SW480 (cell line): ENCODE measurements around the gene AKAP8L.

Experiments used
- DNase-seq: peaks from one replicate; pipeline ENCODE4 v3.0.0-alpha.2; 2016; ENCODE audit warnings: low spot score

The AKAP8L gene

DNA sequence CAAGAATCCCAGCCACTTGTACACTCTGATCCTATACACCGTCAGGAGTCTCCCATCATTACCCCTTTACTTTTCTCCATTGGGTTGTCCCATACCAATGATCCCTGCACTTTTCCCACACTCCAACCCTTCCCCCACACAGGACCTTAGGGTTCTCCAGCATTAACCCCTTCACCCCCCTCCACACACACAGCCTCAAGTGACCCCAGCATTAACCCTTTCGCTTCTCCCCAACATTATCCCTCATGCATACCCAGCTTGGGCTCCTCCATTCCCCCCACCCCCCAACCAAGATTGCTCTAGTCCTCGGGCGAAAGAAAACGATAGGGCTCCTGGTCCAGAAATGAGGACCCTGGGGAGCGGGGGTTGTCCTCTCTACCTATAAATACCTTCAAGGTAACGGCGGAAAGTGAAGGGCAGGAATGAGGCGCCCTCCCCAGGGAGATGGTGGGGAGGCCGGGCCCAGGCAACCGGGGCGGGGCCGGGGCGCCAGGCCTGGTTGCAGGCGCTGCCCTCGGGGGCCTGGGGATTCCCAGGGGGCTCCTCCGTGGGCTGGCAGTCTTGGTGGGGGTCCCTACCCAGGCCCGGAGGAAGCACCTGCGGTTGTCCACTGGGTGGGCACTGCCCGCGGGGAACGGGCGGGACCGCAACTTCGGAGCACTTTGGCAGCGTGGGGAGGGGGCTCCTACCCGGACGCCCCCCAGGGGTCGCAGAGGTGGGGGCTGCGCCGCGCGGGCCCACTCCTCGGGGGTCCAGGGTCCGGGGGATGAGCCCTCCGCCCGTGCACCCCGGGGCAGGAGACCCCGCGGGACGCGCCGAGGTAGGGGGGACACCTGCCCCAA, 30.2 kb upstream of the AKAP8L start:
- DNase-seq = peak; percentile 50

DNA sequence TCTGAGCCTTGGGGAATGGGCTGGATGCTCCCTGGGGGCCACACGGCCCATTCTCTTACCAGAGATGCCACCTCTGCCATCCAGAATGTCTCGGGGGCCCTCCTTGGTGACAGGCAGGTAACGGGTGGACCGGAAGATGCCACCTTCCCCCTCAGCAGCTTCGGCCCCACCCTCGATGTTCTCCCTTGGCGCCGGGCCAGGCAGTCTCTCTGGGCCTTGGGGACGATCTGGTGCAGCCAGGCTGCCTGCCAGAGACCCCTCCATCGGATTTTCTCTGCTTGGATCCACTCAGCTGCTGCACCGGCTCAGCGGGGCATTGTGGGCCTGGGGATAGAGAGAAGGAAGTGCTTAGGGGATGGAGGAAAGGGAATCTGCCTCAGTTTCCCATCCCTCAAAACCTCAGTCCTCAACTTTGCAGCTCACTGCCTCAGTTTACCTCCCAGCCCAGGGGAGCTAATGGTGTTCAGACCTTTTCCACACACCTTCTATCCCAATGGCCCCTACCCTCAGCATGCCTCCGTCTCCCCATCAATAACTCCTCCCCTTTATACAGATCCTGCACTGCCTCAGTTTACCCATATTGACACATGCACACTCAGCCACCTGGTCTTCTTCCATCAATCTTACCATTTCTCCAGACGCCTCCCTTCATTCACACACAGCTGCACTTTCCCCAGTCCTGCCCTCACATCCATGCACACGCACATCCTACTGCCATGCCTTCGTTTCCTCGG, 29.4 kb upstream of the AKAP8L start:
- DNase-seq = no peak

DNA sequence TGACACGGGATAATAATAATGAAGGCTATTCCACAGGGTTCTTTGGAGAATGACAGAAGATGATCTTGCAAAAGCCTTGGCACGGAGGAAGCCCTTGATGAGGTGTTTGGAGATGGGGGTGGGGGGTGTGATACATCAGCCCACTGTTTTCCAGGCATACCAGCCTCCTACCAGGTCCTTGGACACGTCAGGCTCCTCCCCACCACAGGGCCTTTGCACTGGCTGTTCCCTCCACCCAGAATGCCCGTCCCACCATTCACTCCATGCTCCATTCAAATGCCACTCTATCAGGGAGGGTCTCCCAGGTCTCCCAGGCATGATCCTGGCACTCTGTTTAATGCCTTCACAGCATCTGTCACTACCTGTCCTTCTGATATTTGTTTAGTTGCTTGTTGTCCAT, 28.3 kb upstream of the AKAP8L start:
- DNase-seq = no peak

DNA sequence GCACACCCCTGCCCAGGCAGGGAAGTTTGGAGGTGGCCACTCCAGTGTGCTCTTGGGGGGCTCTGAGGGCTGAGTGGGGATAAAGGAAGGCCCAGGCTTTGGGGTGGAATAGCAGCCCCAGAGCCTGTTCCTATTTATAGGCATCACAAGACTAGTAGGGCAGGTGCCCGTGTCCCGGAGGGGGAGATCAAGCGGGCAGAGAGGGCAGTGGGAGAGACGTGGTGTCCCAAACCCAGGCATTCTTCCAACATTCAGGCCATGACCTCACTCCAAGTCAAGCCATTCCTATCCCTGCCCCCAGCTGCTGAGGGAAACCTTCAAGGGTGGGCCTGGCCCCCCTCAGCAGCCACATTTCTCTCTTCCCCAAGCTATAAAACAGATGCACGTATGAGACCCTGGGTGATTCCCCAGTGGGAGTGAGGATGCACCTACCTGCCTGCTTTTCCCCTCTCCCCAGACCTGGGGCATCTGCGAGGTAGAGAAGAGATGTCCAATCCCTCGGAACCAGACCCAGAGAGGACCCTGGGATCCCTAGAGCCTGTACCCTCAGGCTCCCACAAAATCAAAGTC, 27.1 kb upstream of the AKAP8L start:
- DNase-seq = no peak

DNA sequence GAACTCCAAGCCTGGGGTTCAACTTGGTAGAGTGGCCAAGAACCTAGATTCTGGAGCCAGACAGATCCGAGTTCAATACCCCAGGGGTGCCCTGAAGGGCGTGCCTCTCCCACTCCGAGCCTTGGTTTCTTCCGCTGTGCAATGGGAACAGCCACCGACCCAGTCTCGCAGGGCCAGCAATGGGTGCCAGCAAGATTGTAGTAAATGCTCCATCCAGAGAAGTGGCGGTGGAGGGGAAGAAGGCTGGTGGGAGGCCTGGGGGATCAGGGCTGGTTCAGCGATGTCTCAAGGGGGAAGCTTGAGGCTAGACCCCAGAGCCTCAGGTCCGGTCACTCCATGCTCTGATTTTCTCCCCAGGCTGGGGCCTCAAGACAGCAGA, 26.4 kb upstream of the AKAP8L start:
- no peak for DNase-seq

DNA sequence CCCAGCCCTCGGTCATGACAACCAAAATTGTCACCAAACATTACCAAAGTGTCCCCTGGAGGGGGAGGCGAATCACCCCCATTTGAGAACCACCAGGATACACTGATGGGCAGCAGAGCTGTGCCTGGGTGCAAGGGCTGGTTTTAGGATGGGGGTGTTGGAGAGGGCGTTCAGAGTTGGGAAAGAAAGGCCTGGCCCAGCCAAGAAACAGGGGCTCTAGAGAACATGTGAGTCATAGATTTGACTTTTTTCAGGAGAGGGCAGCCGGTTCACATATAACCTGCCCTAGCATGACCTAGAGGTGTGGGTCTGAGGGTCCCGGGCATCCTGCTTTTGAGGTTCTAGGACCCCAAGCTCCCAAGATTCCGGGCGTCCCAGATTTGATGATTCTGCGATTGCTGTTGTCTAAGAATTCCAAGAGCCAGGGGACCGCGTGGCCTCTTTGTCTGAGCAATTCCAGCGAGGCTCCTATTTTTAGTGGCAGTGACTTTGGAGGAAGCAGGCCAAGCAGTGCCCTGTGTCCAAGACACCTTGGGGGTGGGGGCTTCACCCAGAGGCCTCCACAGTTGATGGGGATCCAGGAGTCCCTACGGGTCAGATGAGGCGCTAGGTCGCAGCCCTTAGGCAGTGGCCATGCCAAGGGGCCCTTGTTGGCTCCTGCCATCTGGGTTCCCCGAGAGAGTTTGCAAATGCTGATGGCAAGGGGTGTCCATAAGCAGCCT, 25.9 kb upstream of the AKAP8L start:
- DNase-seq = no peak

DNA sequence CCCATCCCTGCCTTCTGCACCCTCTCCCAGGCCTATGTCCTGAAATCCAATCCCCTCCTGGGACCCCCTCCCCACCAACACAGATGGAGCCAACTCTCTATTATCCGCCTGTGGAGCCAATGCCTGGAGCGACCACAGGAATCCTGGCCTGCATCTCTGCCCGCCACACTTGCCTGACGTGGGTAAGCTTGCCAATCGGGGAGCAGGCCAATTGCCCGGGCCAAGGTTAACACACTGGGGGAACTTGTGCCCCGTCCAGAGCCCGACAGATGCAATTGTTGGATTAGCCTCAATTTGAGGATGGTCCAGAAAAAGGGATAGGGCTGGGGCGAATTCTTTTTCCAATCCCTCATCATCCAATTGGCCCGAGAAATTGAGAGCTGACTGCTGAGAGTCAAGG, 25.1 kb upstream of the AKAP8L start:
- no peak for DNase-seq

DNA sequence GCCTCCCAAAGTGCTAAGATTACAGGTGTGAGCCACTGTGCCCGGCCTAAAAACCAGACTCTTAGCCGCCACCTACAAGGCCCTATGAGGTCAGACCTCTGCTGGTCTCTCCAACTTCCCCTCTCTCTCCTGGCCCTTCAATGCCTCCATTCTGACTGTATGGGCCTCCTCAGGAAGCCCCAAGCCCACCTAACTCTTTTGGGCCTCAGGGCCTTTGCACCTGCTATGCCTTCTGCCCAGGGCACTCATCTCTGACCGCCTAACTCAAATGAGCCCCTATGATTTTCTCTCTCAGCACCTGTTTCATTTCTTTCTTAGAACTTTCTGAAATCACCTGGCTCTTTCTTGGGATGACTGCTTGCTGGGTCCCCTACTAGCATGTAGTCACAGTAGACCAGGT, 24.5 kb upstream of the AKAP8L start:
- DNase-seq = no peak

DNA sequence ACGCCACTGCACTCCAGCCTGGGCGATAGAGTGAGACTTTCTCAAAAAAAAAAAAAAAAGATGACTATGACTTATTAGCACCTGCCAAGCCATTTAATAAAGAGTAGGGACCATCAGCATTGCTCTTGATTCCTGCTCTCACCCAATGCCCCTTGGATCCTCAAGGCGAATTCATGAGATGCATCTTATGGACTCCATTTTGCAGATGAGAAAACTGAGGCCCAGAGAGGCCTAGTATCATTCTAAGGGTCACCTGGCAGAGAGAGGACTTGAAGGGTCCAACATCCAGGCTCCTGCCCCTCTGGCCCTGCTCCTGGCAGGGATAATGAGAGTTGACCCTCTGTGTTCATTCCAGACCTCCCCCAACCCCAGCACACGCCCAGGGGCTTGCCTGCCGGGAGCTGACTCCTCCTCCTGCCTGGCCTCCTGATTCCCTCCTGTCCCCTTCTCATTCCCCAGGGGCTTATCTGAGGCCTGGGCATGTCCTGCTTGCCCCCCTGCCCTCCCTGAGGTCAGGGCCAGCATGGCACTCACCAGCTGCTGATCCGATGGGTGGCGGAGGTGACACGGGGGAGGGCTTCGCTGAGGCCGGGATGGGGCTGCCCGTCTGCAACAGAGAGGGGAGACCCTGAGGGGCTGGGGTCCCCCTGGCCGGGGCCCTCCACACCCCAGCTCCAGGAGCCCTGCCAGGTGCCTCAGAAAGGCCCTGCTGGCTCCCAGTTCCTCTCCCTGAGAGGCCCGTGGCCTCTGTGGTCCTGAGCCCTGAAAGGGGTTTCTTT, 23.5 kb upstream of the AKAP8L start:
- no peak for DNase-seq

DNA sequence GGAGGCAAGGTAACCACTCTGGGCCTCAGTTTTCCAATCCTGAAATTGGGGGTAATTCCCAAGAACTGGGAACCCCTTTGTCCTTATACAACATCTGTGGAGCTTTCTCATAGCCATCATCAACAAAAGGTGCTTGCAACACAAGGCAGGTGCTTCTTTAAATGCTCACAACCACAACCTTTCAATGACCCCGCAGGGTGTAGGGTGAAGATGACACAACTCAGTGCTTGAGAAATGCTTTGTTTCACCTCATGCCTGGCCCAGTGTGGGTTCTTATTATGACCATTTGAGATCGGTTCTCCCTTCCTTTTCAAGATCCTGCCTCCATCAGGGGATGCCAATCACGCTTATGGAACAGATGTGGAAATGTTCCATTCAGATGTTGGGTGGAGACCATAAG, 22.5 kb upstream of the AKAP8L start:
- no peak for DNase-seq

DNA sequence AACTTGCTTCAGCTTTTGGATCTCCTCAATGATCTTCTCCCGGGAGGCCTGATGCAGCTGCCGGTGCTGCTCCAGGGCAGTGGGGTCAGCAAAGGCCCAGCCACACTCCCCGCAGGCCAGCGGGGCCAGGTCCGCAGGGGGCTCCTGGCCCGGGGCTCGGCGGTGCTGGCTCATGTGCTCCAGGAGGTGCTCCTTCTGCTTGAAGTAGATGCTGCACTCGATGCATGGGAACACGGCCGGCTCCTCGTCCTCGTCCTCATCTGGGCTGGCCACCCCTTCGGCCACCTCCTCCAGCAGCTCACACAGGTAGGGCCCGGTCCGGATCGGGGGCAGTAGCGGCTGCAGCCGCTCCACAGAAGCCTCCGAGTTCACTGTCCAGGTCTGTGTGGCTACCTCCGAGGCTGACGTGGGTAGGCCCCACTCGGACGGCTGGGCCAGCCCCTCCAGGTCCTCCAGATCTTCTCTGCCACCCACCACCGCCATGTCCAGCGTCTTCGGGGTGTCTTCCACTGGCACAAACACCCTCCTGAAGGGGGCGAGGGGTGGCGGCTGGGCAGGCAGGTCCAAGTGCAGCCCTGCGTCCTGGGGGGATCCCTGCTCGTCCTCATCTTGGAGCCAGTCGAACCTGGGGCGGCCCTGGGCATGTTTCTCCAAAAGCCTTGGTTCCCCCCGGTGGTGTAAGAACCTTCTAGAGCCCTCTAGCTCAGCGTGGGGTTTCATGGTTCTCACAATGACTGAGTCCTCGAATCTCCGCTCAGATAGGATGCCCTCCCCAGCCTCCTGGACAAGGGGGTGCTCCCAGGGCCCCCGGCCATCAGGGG, 21.2 kb upstream of the AKAP8L start:
- DNase-seq = no peak

DNA sequence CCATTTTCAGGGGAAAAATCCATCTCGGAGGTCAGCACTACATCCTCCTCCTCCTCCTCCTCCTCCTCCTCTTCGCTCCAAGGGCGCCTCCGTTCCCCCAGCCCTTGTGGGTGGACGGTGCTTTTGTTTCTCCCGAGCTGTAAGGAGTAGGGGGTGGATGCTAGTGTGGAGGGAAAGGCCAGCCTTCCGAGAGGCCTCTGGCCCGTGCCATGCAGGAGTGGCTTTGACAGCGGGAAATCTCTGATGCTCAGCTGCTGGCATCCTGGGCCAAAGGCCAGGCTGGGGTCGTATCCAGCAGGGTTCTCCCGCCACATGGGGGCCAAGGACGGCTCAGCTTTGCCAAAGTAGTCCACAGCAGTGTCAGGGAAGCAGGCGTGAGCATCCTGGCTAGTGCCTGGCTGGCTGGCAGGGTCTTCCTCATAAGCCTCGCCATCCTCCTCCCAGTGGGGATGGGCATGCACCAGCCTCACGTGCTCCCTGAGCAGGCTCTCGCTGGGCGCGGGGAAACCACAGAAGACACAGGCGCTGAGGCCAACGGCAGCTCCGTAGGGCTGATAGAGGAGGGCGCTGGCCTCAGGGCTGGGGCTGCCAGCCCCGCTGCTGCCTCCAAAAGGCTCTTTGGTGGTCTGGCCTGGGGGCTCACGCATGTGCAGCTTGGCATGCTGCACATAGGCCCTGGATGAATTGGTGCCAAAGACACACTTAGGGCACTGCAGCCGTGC, 20.5 kb upstream of the AKAP8L start:
- DNase-seq = no peak

DNA sequence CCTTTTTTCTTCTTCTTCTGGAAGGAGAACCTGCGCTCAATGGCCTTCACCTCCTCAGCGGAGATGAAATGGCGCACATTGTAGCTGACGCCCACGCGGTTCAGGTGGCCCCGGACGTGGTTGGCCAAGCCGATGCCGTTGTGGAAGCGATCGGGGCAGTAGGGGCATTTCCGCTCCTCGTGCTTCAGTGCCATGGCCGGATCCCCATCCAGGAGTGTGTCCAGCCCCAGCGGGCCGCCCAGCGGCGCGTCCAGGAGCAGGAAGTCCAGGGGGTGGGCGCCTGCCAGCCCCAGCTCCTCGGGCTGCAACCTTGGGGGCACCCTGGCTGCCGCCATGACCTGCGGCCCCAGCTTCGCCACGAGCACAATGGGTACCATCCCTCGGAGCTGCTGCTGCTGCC, 19.8 kb upstream of the AKAP8L start:
- no peak for DNase-seq

DNA sequence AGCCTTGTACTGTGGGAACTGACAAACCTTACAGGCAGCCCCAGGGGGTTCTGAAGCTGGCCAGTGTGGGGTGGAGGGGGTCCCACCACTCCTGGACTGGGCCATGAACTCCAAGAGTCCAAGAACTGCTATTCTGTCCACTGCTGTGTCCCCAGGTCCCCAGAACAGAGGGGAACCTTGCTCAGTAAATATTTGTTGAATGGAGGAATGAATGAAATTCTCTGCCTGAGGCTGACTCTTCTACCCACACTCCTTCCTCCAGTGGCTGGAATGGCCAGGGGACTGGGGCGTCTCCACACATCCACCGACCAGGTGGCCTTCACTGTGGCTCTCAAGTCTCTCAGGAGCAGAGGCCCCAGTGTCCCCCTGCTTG, 19.3 kb upstream of the AKAP8L start:
- no peak for DNase-seq

DNA sequence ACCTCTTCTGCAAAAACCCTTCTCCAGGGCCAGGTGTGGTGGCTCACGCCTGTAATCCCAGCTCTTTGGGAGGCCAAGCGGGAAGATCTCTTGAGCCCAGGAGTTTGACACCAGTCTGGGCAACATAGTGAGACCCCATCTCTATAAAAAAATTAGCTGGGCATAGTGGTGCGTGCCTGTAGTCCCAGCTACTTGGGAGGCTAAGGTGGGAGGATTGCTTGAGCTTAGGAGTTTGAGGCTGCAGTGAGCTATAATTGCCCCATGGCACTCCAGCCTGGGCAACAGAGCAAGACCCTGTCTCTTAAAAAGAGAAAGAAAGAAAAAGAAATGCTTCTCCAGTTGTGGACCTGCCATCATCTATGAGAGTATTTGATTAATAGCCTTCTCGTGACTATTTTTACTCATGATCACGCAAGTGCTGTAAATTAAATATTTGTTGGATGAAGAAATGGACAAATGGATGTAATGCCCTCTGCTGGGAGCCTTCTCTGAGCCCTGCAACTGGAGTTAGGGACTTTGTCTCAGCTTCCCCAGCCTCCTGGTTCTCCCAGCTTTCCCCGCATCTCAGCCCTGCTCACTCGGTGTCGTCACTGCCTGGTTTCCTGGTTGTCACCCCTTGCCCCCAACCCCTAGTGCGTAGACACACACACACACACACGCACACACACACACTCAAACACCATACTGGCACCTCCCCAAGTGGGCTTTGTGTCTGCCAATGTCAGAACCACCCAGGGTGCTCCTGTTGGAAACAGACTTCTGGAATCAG, 18.8 kb upstream of the AKAP8L start:
- DNase-seq = no peak

DNA sequence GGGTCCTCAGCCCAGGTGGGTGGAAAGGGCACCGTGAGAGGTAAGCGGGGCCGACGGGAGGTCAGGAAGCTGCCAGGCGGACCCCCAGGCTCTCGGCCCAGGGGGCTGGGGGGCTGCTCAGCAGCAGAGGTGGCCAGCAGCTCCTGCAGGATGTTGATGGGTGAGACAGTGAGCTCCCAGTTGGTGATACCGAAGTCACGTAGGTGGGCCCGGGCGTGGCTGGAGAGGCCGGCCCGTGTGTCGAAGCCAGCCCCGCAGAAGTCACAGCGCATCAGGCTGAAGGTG, 18.0 kb upstream of the AKAP8L start:
- no peak for DNase-seq

DNA sequence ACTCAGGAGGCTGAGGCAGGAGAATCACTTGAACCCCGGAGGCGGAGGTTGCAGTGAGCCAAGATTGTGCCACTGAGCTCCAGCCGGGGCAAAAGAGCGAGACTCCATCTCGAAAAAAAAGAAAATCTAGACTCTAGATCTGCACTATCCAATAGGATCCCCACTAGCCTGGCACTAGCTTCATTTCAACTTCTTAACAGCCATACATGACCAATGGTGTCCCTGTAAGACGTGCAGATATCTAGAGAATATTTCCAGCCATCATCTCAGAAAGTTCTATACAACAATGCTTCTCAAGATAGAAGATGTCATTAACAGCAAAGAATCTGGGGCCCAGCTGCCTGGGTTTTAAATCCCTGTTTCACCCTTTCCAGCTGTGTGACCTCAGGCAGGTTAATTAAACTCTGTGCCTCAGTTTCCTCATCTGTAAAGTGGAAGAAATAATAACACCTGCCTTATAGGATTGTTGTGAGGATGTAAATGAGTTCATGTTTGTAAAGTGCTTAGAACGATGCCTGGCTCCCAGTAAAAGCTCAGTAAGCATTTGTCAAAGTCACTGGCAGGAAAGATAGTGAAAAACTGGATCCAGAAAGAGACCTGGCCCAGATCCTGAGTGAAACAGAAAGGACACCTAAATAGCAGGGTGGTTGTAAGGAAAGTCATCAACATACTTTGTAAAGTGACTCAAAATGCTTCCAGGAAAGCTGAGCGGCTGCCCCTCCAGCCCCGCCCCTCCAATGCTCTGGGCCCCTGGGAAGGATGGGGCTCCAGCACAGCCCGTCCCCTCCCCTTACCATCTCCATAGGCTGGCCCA, 17.4 kb upstream of the AKAP8L start:
- no peak for DNase-seq

DNA sequence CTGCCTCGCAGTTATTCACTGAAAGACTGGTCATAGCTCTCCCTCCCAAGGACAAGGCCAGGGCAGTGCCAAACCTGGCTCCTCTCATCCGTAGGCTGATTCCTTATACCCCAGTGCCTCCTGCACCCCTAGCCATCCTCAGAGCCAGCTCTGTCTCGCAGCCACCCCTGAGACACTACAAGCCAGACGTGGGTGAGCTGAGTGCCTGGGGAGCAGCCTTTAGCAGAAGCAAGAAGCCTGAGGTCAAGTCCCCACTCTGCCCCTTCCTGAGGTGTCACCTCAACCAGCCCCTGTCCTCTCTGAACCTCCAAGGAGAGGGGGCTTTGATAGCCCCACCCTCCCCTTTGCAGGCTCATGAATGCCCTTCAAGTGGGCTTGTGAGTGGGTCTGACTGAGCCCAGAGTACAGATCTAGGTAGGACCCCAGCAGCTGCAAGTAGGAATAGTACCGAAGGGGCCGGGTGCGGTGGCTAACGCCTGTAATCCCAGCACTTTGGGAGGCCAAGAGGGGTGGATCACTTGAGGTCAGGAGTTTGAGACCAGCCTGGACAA, 14.8 kb upstream of the AKAP8L start:
- DNase-seq = no peak
